Right forelimb (tissue), 1 donor: ENCODE measurements around the gene SLC30A10.
"Not testable (repeated sequence)": the region's sequence is repeated elsewhere in the genome, so short reads cannot be mapped to it uniquely, and the experiment has no call there.

Source experiments
- DNase-seq: peaks from one replicate; pipeline ENCODE4 v3.0.0-alpha.2; 2018

SLC30A10 gene

GRCh38 chr1:219927956-219928790, at the start of gene SLC30A10:
Gene SLC30A10, minus strand, starts transcription at chr1:219928557. Its CDS starts 117 bp downstream, at chr1:219928440.
- peak; percentile 50 for DNase-seq

DNA sequence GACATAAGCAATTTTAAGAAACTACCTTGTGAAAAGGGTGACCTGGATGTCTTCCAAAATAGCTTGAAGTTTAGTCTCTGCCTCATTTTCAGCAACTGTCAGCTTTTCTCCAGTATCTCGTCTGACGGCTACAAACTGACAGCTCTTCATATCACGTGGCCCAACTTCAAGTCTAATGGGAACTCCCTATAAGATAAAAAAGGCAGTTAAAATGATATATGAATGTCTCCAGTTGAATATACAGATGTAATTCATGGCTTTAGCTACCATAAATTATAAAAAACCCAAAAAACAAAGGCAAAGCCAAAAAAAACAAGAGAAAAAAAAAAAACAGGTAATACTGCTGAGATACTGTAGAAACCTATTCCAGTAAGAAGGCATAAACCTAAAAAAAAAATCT, 44.9 kb upstream of the SLC30A10 start:
- DNase-seq: no peak

- no peak for DNase-seq
These were observed 39.0 kb upstream of the SLC30A10 start for GRCh38 chr1:219967361-219967760.

GRCh38 chr1:219966071-219966349, 37.7 kb upstream of the SLC30A10 start:
- no peak for DNase-seq

DNA sequence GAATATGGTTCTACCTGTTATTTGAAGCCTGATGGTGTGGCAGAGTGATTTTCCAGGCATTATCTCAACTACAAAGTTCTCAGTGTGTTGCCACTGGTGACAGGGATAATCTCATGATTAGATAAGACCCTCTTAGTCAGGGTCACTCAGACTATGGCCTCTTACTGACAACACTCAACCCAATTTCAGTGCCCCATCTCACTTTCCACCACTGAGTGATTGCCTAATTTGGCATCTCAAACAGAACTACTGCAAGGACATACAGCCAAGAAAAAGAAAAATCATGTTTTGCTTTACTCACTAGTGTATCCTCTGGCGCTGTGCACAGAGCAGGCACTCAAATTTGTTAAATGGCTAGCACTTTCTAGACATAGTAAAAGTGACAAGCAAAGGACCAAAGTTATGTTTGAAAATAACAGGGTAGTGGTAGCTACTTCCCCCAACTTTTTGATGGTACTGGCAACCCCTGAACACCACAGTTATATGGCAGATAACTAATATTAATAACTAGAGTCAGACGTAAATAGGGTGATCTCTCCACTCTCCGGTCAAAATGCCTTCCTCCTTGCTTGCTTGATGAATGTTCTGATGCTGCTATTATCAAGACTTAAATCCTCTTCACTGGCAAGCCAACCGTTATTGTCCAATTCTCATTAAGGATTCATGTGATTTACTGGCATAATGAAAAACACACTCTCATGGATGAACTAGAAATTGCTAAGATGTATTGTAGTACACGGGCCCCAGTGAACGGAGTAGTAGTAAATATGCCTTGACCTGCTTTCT, 37.1 kb upstream of the SLC30A10 start:
- no peak for DNase-seq

GRCh38 chr1:219963432-219963831, 35.1 kb upstream of the SLC30A10 start:
- DNase-seq: no peak

GRCh38 chr1:219961684-219962083, 33.3 kb upstream of the SLC30A10 start:
- no peak for DNase-seq

- no peak for DNase-seq
These were observed 31.3 kb upstream of the SLC30A10 start for GRCh38 chr1:219959540-219960203.

DNA sequence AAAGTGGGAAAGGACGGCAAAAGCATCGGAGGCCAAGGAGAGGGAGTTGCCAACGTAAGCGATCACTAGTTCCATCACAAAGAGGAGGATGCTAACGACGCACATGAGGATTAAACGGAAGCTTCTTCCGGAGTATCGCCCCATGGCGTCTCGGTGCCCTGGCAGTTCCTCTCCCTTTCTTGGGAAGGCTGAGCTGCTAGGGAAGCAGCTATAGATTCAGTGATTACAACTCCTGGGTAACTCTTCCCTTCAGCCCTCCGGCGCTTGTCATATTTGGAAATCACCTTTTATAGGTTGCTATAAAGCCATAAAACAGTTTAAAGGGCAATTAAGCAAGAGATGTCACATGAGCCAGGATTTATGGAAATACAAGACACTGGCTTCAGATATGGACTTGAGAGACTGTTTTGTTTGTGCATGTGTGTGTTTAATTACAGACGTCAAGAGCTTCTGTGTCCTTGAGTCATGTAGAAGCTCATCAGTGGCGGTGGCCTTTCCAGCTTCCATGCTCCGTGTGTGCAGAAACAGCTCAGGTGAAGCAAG, 30.6 kb upstream of the SLC30A10 start:
- DNase-seq: no peak

GRCh38 chr1:219954736-219955421, 26.5 kb upstream of the SLC30A10 start:
- no peak for DNase-seq

DNA sequence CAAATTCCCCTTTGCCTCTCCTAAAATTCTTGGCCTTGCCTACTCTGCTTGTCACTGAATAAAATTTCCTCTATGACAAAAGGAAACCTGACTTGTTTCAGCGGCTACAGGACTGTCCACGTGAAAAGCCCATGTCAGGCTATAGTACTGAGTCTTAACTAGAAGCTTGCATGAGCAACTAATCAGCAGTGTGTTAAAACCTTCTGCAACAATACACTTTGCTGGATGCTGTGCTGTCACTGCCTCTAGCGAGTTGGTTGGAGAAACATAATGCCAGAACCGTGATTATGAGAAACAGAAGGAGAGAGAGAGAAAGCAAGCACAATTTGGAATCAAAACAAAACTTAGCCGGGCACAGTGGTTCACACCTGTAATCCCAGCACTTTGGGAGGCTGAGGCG, 25.7 kb upstream of the SLC30A10 start:
- no peak for DNase-seq

DNA sequence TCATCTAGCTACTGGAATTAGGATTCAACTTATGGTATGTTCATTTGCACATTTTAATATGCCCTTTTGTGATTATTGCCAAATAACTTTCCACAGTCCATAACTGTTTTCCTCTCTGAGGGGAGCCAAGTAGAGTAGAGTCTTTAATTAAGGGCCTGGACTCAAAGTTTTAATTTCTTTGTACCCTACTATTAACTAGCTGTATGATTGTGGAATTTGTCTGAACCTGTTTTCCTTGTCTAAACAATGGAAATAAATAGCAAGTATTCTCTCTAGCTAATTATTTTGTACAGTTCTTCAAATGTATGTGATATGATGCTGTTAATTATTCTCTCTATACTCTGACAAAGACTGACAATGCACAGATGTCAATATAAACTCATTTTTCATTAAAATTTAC, 24.0 kb upstream of the SLC30A10 start:
- no peak for DNase-seq

GRCh38 chr1:219949227-219949626, 20.9 kb upstream of the SLC30A10 start:
- DNase-seq: not testable (repeated sequence)

DNA sequence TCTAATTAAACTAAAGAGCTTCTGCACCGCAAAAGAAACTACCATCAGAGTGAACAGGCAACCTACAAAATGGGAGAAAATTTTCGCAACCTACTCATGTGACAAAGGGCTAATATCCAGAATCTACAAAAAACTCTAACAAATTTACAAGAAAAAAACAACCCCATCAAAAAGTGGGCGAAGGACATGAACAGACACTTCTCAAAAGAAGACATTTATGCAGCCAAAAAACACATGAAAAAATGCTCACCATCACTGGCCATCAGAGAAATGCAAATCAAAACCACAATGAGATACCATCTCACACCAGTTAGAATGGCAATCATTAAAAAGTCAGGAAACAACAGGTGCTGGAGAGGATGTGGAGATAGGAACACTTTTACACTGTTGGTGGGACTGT, 20.4 kb upstream of the SLC30A10 start:
- DNase-seq: not testable (repeated sequence)

- DNase-seq: no peak
These were observed 17.4 kb upstream of the SLC30A10 start for GRCh38 chr1:219945795-219946194.

DNA sequence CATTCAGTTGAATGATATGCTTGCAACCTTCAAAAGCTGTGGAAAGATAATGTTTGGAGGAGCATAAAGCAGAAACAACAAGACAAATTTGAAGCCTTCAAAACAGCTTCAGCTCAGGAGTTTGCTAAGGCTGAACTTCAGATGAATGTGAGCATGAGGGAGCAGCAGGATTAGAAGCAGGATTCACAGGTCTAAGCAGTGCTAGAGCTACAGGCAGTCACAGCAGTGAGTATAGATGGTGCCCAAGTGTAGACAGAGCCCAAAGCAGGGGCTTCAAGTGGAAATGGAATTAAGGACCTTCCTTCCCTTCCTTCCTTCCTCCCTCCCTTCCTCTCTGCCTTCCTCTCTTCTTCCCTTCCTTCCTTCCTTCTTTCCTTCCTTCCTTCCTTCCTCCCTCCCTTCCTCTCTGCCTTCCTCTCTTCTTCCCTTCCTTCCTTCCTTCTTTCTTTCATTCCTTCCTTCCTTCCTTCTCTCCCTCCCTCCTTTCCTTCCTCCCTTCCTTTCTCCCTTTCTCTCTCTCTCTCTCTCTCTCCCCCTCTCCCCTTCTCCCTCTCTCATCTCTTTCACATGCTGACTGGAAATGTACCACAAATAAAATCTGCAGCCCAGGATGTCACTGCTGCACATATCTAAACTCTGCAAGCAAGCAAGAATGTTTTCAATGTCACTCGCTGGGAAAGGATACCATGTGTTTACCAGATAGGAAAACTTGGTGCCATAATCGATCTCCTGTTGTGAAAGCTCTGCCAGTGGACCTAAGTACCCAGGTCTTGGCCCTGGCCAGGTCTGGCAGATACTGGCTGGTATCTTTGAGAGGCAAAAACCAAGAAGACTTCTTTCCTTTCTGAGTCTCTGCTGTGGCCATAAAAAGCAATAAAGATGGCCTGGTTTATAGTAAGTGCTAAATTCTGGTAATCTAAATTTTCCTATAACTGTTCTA, 13.1 kb upstream of the SLC30A10 start:
- DNase-seq: no peak

DNA sequence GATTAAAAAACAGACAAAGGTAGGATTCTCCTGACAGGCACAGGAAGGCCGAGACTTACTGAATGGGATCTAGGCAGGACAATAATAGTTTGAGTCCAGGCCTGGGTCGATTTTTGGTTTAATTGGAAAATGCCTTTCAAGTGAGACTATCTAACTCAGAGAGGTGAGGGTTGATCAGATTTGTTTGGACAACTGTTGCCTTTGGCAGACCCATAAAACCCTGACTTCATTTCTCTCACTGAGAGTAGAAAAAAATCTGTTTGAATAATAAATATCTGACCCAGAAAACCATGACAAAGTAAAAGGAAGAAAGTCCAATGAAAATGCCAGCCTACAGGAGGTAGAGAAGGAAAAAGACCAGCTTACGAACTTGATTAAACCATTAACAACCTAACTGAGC, 12.3 kb upstream of the SLC30A10 start:
- DNase-seq: no peak

- no peak for DNase-seq
These were observed 10.3 kb upstream of the SLC30A10 start for GRCh38 chr1:219938706-219939105.

GRCh38 chr1:219933763-219934162, 5.4 kb upstream of the SLC30A10 start:
- DNase-seq: not testable (repeated sequence)

DNA sequence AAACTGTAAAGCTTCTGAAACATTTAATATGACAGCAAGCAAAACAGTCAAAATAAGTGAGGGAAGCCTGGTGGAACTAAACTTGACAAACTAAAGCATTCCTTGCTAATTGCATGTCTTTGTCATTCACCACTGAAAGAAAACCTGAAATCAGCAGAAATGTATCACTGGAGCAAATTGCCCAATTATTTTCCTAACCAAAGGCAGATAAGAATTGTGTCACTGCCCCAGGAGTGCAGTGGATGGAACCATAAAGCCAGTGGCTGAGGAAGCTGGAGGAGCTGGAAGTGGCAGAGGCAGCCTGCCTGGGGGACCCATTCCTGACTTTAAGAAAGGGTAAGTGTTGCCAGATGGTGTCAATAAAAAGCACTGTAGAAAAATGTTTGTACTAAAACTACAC, 2.7 kb upstream of the SLC30A10 start:
- DNase-seq: no peak

- DNase-seq: no peak
These were observed 398 bp upstream of the SLC30A10 start for GRCh38 chr1:219928791-219929118.
